ENCODE measurements around the gene SLC52A1. TPM values are rescaled to one million over a fixed set of nuclear protein-coding genes. Genes with fewer than 3 reads are reported as not detected.

Gene SLC52A1
- total RNA-seq, 1 donor: not detected

GRCh38 chr17:5019475-5019956, 15.7 kb downstream of the SLC52A1 start:
- H3K4me1 ChIP-seq (ENCODE audit: insufficient read depth, low read length): peaks cover 18% of the 10 kb centered on the region
- no peak overlapping the region for H3K4me3 ChIP-seq (ENCODE audit: low read length)
- H3K27me3 ChIP-seq (ENCODE audit: insufficient read depth, low read length): no peaks in the 10 kb centered on the region
- no peaks in the 10 kb centered on the region for H3K9me3 ChIP-seq (ENCODE audit: low read depth, low read length)

DNA sequence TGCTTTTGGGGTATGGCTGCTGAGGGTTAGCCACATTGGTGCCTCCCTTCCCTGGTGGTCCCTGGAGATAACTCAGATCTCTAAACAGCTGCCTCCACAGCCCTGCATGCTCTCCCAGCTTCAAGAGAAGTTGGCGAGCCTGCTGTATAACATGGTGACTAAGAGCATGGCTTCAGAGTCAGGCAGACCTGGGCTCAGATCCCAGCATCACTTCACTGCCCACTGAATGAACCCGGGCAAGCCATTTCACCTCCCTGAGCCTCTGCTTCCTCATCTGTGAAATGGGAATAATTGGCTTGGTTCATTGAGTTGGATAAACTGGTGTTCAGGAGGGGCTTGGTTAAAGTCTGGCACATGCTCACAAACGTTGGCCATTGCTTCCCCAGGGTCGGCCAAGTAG, 20.9 kb downstream of the SLC52A1 start:
- Histone ChIP-seq H3K27me3 (ENCODE audit: insufficient read depth, low read length) (no peaks in the 10 kb centered on the region), H3K4me1 (ENCODE audit: insufficient read depth, low read length) (peaks cover 14% of the 10 kb centered on the region), H3K9me3 (ENCODE audit: low read depth, low read length) (no peaks in the 10 kb centered on the region), H3K4me3 (ENCODE audit: low read length) (no peak overlapping the region)

DNA sequence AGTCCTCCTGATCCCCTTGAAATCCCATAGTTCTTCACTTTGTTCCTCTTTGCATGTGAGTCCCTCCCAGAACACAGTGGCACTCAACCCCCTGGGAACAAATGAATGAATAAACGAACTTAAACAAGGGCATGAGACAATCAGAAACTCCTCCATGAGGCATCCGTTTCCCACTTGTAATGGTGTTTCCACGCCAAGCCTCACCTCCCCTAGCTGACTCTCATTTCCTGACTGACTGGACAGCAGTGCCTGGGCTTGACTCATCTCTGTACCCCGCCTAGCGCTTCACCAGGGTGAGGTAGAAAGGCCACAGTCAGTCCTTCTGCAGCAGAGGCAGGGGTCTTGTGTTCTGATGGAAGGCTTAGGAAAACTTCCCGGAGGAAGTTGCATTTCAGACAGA, 23.3 kb downstream of the SLC52A1 start:
- H3K9me3 ChIP-seq (ENCODE audit: low read depth, low read length): no peaks in the 10 kb centered on the region
- H3K27me3 ChIP-seq (ENCODE audit: insufficient read depth, low read length): no peaks in the 10 kb centered on the region
- H3K4me1 ChIP-seq (ENCODE audit: insufficient read depth, low read length): peaks cover 7% of the 10 kb centered on the region
- H3K4me3 ChIP-seq (ENCODE audit: low read length): no peak overlapping the region

DNA sequence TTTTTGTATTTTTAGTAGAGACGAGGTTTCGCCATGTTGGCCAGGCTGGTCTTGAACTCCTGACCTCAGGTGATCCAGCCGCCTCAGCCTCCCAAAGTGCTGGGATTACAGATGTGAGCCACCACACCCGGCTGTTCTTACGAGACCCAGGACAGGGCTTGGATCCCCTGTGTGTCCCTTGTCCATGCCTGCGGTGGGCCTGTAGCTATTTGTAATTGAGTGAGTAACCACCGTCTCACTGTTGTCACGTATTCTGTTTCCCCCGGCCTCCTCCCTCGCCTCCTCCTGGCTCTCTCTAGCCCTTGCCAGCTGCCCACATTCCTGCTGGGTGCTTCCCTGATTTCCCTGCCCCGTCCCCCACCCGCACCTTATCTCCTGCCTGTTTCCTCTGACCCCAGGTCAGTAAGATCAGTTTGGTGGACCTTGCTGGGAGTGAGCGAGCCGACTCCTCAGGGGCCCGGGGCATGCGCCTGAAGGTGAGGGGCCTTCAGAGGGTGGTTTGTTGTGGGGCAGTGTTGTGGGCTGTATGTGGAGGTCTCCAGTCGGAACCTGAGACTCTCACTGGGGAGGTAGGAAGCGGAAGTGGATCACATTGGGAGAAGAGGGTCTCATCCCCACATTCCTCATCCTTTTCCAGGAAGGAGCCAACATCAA, 31.9 kb downstream of the SLC52A1 start:
- Histone ChIP-seq H3K4me3 (ENCODE audit: low read length) (no peak overlapping the region), H3K27me3 (ENCODE audit: insufficient read depth, low read length) (no peaks in the 10 kb centered on the region), H3K4me1 (ENCODE audit: insufficient read depth, low read length) (peaks cover 12% of the 10 kb centered on the region), H3K9me3 (ENCODE audit: low read depth, low read length) (no peaks in the 10 kb centered on the region)

- Histone ChIP-seq H3K4me3 (ENCODE audit: low read length) (no peak overlapping the region), H3K27me3 (ENCODE audit: insufficient read depth, low read length) (no peaks in the 10 kb centered on the region), H3K4me1 (ENCODE audit: insufficient read depth, low read length) (peaks cover 15% of the 10 kb centered on the region), H3K9me3 (ENCODE audit: low read depth, low read length) (no peaks in the 10 kb centered on the region)
Observed at GRCh38 chr17:5002121-5002788, 33.0 kb downstream of the SLC52A1 start.

DNA sequence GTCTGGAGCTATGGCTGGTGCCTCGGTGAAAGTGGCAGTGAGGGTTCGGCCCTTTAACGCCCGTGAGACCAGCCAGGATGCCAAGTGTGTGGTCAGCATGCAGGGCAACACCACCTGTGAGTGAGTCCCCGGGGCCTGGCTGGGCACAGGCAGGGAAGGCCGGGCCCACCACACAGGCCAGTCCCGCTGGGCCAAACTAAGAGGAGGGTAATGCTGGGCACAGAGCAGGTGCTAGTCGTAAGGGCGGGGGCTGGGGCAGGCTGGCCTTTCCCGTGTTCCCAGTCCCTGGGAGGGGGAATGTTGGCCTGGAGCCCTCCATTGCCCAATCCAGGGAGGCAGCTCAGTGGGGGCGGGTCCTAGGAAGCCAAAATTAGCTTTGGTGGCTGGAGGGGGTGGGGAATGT, 35.0 kb downstream of the SLC52A1 start:
- H3K9me3 ChIP-seq (ENCODE audit: low read depth, low read length): no peaks in the 10 kb centered on the region
- H3K27me3 ChIP-seq (ENCODE audit: insufficient read depth, low read length): no peaks in the 10 kb centered on the region
- no peak overlapping the region for H3K4me3 ChIP-seq (ENCODE audit: low read length)
- H3K4me1 ChIP-seq (ENCODE audit: insufficient read depth, low read length): peaks cover 22% of the 10 kb centered on the region

DNA sequence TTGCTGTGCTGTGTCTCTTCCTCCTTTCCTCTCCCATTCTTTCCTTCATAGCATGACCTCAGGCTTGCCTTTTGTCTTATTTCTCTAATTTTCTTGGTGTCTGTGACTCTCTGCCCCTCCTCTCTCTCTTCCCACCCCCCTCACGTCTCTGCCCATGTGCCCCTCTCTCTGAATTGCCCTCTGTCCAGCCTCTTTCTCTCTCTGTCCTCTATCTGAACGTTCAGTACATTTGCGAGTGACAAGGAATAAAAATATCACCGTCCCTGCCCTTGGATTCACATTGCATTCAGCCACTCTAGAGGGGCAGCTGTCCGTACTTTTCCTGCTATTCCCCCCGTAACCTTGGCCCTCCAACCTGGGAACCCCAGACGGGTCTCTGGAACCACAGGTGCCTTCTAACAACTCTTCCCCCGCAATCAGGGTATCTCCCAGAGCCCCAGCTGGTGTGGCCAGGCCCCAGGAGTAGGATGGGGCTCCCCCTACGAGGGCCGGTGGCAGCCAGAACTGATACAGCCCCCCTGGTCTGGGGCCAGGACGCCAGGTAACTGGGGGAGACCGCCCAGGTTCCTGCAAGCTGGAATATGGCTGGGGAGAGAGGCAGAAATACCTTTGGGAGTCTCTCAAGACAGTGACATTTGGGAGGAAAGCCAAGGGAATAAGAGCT, 35.7 kb downstream of the SLC52A1 start:
- Histone ChIP-seq H3K4me3 (ENCODE audit: low read length) (no peak overlapping the region), H3K4me1 (ENCODE audit: insufficient read depth, low read length) (peaks cover 22% of the 10 kb centered on the region), H3K27me3 (ENCODE audit: insufficient read depth, low read length) (no peaks in the 10 kb centered on the region), H3K9me3 (ENCODE audit: low read depth, low read length) (no peaks in the 10 kb centered on the region)

- Histone ChIP-seq H3K4me1 (ENCODE audit: insufficient read depth, low read length) (peaks cover 22% of the 10 kb centered on the region), H3K4me3 (ENCODE audit: low read length) (peak overlapping the region; percentile 54), H3K27me3 (ENCODE audit: insufficient read depth, low read length) (no peaks in the 10 kb centered on the region), H3K9me3 (ENCODE audit: low read depth, low read length) (no peaks in the 10 kb centered on the region)
Observed at GRCh38 chr17:4998732-4999429, 36.3 kb downstream of the SLC52A1 start.

- peak overlapping the region; percentile 54 for H3K4me3 ChIP-seq (ENCODE audit: low read length)
- no peaks in the 10 kb centered on the region for H3K27me3 ChIP-seq (ENCODE audit: insufficient read depth, low read length)
- H3K4me1 ChIP-seq (ENCODE audit: insufficient read depth, low read length): peaks cover 22% of the 10 kb centered on the region
- no peaks in the 10 kb centered on the region for H3K9me3 ChIP-seq (ENCODE audit: low read depth, low read length)
Observed at GRCh38 chr17:4998027-4998731, 37.0 kb downstream of the SLC52A1 start.

GRCh38 chr17:4997302-4998026, 37.8 kb downstream of the SLC52A1 start, which contains the start of the genes INCA1 and KIF1C:
INCA1 (minus strand) TSS chr17:4997522; CDS start chr17:4994437, 3,085 bp downstream.
KIF1C (plus strand) TSS chr17:4997950; CDS start chr17:5000247, 2,297 bp downstream.
- peaks cover 22% of the 10 kb centered on the region for H3K4me1 ChIP-seq (ENCODE audit: insufficient read depth, low read length)
- no peaks in the 10 kb centered on the region for H3K27me3 ChIP-seq (ENCODE audit: insufficient read depth, low read length)
- peak within 1 kb of the TSS; percentile 54 for H3K4me3 ChIP-seq (ENCODE audit: low read length)
- H3K9me3 ChIP-seq (ENCODE audit: low read depth, low read length): no peaks in the 10 kb centered on the region

- Histone ChIP-seq H3K4me3 (ENCODE audit: low read length) (no peak overlapping the region), H3K4me1 (ENCODE audit: insufficient read depth, low read length) (peaks cover 19% of the 10 kb centered on the region), H3K27me3 (ENCODE audit: insufficient read depth, low read length) (no peaks in the 10 kb centered on the region), H3K9me3 (ENCODE audit: low read depth, low read length) (no peaks in the 10 kb centered on the region)
Observed at GRCh38 chr17:4994081-4994595, 41.1 kb downstream of the SLC52A1 start.

DNA sequence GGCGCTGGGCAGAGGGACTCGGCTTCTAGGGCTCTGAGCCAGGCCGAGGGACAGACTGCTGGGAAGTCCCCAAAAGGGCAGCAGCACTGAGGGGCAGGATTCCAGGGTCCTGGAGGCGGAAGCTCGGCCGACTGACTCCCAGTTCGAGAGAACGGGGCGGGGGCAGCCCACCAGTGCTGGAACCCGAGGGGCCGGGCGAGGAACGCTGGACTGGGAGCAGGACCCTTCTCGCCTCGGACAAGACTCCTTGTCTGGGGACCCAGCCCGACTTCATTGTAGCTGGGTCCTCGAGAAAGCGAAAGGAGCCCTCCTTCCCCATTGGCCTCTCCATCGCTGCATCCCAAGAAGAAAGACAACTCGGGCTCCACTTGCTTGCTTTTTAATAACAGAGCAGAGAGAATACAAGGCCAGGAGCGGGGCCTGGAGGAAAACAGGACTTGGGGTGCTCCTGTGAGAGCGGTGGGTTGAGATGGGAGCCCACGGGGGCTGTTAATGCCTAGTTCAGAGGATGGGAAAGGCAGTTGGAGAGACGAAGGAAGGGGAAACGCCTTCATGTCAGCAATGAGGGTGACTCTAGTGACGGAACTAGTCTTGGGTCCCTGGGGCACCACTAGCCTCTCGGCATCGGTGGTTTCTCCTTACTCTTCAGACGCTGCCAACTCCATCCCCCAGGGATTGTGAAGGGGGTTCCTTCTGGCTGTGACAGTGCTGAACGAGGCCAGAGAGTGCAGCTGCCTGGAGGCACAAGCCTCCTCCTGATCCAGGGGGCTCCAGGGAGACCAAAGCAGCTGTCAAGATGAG, 47.3 kb downstream of the SLC52A1 start:
- H3K4me3 ChIP-seq (ENCODE audit: low read length): peak overlapping the region; percentile 88
- H3K27me3 ChIP-seq (ENCODE audit: insufficient read depth, low read length): no peaks in the 10 kb centered on the region
- H3K4me1 ChIP-seq (ENCODE audit: insufficient read depth, low read length): peaks cover 31% of the 10 kb centered on the region
- no peaks in the 10 kb centered on the region for H3K9me3 ChIP-seq (ENCODE audit: low read depth, low read length)
